ENCODE results near the gene ELL.
A peak's percentile ranks its signal among the peaks of the same experiment; 100 is the strongest.

Gene ELL

DNA sequence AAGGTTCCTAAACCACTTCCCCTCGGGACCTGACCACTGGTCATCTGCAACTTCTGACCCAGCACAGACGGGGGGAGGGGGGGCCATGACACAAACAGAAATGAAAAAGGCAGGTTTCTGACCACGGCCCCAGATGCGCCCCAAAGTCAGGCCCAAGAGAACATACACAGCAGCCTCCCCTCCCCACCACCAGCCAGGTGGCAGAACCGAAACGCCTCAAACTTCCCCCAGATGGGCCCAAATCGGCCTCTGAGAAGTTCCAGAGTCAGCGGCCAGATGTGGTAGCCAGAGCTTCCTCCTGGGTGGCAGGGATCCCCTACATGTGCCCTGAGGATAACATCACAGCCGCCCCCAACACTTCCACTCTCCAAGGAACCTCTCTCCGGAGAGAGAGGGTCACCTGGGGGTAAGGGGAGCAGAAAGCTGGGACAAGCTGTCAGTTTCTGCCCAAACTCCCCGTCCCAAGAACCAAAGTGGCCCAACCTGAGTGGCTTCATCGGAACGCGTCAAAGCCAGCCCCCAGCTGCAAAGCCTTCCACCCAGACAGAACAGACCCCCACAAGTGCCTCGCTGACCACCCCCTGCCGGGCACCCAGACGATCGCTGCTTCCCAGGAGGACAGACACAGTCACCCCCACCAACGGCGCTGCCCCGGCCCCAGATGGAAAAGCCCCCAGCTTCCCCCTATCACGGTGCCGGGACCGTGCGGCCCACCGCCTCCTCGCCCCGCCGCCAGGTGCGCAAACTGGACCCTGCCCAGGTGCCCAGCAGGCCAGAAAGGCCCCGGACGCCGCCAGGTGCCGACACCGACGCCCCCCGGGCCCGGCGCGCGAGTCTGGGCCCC, 800 bp downstream of the ELL start:
- peak overlapping the region; percentile 68 for H3K4me3 ChIP-seq (replicated peaks; ENCODE audit: low read depth, low read length)
- DNase-seq (ENCODE audit: extremely low read depth, low read depth): no peak

DNA sequence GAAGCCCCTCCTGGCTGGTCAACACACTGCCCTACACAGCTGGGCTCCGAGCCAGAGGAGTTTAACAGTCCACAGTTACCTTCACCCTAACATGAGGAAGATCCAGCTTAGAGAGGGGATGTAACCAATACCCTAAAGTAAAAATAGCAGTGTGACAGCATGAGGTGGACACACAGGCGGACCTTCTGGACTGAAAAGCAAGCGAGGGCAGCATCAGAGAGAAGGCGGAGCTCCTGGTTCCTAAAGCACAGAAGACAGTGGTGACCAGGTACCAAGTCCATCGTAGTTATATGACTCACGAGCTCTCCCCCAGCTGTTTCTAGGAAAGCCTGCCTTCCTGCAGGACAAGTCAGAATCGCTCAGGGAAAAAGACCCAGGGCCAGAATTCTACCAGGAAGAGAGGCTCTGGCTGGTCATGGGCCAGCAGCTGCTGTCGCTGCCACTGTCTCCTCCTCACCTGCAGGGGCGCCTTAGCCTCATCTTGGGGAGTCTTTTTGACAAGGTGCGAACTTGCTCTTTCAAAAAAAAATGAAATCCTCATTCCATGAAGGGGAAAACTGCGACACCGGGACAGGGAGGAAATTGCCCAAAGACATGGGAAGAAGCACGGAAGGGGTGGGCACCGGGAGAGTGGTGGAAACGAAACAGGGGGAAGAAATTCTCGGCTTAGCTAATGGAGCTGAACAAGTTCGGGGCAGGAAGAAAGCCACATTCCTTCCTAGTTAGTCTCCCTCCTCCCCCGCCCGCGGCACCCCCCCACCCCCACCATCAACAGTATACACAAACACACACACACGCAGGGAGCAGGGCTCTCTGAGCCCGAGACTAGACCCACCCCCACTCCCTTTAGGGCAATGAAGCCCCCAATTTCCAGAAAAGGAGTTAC, 1.7 kb downstream of the ELL start:
- peak overlapping the region; percentile 68 for H3K4me3 ChIP-seq (replicated peaks; ENCODE audit: low read depth, low read length)
- DNase-seq (ENCODE audit: extremely low read depth, low read depth): no peak
- TF ChIP-seq, protein P1, sequence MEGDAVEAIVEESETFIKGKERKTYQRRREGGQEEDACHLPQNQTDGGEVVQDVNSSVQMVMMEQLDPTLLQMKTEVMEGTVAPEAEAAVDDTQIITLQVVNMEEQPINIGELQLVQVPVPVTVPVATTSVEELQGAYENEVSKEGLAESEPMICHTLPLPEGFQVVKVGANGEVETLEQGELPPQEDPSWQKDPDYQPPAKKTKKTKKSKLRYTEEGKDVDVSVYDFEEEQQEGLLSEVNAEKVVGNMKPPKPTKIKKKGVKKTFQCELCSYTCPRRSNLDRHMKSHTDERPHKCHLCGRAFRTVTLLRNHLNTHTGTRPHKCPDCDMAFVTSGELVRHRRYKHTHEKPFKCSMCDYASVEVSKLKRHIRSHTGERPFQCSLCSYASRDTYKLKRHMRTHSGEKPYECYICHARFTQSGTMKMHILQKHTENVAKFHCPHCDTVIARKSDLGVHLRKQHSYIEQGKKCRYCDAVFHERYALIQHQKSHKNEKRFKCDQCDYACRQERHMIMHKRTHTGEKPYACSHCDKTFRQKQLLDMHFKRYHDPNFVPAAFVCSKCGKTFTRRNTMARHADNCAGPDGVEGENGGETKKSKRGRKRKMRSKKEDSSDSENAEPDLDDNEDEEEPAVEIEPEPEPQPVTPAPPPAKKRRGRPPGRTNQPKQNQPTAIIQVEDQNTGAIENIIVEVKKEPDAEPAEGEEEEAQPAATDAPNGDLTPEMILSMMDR (IDR thresholded peaks at IDR 0.05; ENCODE audit: low read depth, low read length, missing control alignments): peak; percentile 70

More for the DNA sequence above, 800 bp downstream of the ELL start:
- TF ChIP-seq, protein P1 (IDR thresholded peaks at IDR 0.05; ENCODE audit: low read depth, low read length, missing control alignments): no peak

DNA sequence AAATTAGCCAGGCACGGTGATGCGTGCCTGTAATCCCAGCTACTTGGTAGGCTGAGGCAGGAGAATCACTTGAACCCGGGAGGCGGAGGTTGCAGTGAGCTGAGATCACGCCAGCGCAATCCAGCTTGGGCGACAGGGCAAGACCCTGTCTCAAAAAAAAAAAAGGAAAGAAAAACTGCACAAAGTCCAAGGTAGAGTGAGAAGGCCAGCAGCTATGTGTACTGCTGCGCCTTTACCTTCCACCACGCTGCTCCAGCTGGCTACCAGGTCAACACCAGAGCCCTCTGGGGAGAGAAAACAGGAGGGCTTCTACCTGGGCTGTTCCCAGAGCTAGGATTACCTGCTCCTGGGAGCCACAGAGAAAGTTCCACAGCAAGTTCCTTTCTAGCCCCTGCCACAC, 3.2 kb downstream of the ELL start:
- H3K4me3 ChIP-seq (replicated peaks; ENCODE audit: low read depth, low read length): no peak overlapping the region
- TF ChIP-seq, protein P1 (IDR thresholded peaks at IDR 0.05; ENCODE audit: low read depth, low read length, missing control alignments): no peak
- no peak for DNase-seq (ENCODE audit: extremely low read depth, low read depth)

DNA sequence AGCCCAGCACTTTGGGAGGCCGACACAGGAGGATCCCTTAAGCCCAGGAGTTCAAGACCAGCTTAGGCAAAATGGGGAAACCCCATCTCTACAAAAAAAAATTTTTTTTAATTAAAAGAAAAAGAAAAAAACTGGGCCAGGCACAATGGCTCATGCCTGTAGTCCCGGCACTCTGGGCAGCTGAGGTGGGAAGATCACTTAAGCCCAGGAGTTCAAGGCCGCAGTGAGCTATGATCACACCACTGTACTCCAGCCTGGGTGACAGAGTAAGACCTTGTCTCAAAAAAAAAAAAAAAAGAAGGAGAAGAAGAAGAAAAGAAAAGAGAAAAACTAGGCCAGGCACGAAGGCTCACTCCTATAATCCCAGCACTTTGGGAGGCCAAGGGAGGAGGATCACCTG, 4.3 kb downstream of the ELL start:
- TF ChIP-seq, protein P1 (IDR thresholded peaks at IDR 0.05; ENCODE audit: low read depth, low read length, missing control alignments): no peak
- DNase-seq (ENCODE audit: extremely low read depth, low read depth): no peak

DNA sequence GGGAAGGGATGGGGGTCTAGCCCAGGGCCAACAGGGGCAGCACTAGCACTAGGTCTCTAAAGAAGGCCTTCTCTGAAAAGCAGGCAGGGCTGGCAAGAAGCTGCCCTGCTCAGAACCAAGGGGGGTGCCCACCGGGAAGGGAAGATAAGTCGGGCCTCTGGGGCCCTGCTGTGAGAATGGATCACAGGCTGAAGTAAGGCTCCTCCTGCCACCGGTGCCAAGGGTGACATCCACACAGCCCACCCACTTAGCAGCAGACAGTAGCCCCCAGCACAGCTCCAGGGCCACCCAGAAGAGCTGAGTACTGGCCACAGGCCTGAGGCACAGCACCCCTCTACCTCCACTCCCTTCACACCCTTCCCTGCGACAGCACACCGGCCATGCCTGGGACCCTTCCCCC, 5.9 kb downstream of the ELL start:
- DNase-seq (ENCODE audit: extremely low read depth, low read depth): no peak
- TF ChIP-seq, protein P1 (IDR thresholded peaks at IDR 0.05; ENCODE audit: low read depth, low read length, missing control alignments): no peak

More for the DNA sequence above, 4.3 kb downstream of the ELL start:
- H3K4me3 ChIP-seq (replicated peaks; ENCODE audit: low read depth, low read length): no peak overlapping the region

DNA sequence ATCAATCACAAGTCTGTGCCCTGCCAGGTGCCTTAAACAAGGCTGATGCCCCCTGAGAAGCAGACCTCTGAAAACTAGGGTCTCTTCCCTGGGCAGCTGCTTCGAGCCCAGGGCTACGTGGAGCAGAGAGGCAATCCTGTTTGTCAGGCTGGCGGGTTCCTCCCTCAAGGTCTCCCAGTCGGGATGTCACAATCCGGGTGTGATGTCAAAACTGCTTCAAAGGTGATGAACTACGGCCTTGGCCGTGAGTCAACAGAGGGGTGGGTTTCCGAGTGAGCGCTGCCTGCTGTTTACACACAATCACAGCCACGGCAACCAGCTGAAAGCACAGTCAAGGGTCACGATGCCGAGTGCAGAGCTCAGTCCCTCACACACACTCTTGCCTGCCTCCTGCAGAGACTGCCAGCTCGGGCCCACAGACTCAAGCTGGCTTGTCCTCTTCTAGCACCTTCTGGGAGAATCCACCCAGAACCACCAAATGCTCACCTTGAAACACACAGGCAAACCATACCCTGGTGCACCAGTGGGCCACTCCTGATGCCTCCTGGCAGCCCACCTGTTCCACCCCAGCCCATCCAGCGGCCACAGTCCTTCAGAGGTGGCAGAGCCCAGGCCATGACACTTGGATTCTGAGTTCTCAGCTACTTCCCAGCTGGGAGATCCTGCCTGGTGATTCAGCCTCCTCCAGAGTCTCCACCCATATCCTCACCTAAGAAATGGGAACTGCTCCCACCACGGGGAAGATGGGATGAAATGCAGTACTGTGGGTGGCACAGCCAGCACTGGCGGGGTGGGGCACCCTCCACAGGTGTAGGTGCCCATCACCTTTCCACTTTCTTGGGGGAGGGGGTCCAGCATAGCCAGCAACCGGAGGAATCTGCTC, 6.8 kb downstream of the ELL start:
- DNase-seq (ENCODE audit: extremely low read depth, low read depth): no peak
- no peak overlapping the region for H3K4me3 ChIP-seq (replicated peaks; ENCODE audit: low read depth, low read length)
- TF ChIP-seq, protein P1 (IDR thresholded peaks at IDR 0.05; ENCODE audit: low read depth, low read length, missing control alignments): no peak

More for the DNA sequence above, 5.9 kb downstream of the ELL start:
- H3K4me3 ChIP-seq (replicated peaks; ENCODE audit: low read depth, low read length): no peak overlapping the region
